Endometrial microvascular endothelial cells (primary cell): ENCODE results near the gene RNF126. TPM values are rescaled to one million over a fixed set of nuclear protein-coding genes. Genes with fewer than 3 reads are reported as not detected.

Experiments
- in situ Hi-C: cut with HindIII; loops from 2 replicates; pipeline ENCODE4 v1.10.0; 2017; ENCODE audit warnings: low sequenced_read_pairs, low pct_unique_long_range_greater_than_20kb; ENCODE audit errors: inconsistent ontology term
- total RNA-seq: library from RNA; depleted of rRNA; stranded (reverse); fragments of >200 nt; gene quantifications from one replicate; pipeline ENCODE4 v1.2.3, GENCODE V29; 2015; ENCODE audit errors: inconsistent ontology term

Gene RNF126
- total RNA-seq, 1 donor from 2014 or later: 136 TPM

GRCh38 chr19:687569-688166 is 24.7 kb upstream of the RNF126 start:
- in situ Hi-C loops: no loop called here

- in situ Hi-C loops: no loop called here
Measured at GRCh38 chr19:686589-687297, 23.7 kb upstream of the RNF126 start.

GRCh38 chr19:685454-685931 is 22.5 kb upstream of the RNF126 start:
- in situ Hi-C loops: no loop called here

- in situ Hi-C loops: no loop called here
Measured at GRCh38 chr19:682678-683320, 19.8 kb upstream of the RNF126 start.

- in situ Hi-C loops: no loop called here
Measured at GRCh38 chr19:681029-682019, 18.3 kb upstream of the RNF126 start.

- in situ Hi-C loops: no loop called here
Measured at GRCh38 chr19:680287-681028, 17.4 kb upstream of the RNF126 start.

GRCh38 chr19:679418-680286 is 16.6 kb upstream of the RNF126 start:
- in situ Hi-C loops: no loop called here

GRCh38 chr19:678791-679388 is 15.9 kb upstream of the RNF126 start:
- in situ Hi-C loops: no loop called here

- in situ Hi-C loops: no loop called here
Measured at GRCh38 chr19:677601-678436, 14.8 kb upstream of the RNF126 start.

GRCh38 chr19:677201-677600 is 14.2 kb upstream of the RNF126 start:
- in situ Hi-C loops: no loop called here

- in situ Hi-C loops: no loop called here
Measured at GRCh38 chr19:676339-677105, 13.5 kb upstream of the RNF126 start, which contains the start of gene FSTL3. Gene FSTL3 (plus strand): TSS chr19:676392. CDS start chr19:676424, 32 bp downstream.

GRCh38 chr19:676007-676338 is 13.0 kb upstream of the RNF126 start:
- in situ Hi-C loops: no loop called here

- in situ Hi-C loops: no loop called here
Measured at GRCh38 chr19:674282-675151, 11.5 kb upstream of the RNF126 start.

- in situ Hi-C loops: no loop called here
Measured at GRCh38 chr19:670609-671075, 7.6 kb upstream of the RNF126 start.
